HFF-Myc (cell line): Measurements from ENCODE around the gene ZNF701.
"Not testable (repeated sequence)": the region's sequence is repeated elsewhere in the genome, so short reads cannot be mapped to it uniquely, and the experiment has no call there.

Experiments
- DNase-seq: peaks from one replicate; pipeline ENCODE4 v3.0.0-alpha.2; 2011; ENCODE audit warnings: low read depth; ENCODE audit errors: extremely low read depth
- H3K4me3 ChIP-seq: replicated peaks from 2 replicates; pipeline ENCODE4 v1.5.1; 2011; ENCODE audit warnings: low read depth, mild to moderate bottlenecking, control low read depth, low read length
- TF ChIP-seq, protein P1 (sequence below): IDR thresholded peaks from 2 replicates; pipeline ENCODE4 v1.5.1; 2012; ENCODE audit warnings: mild to moderate bottlenecking, low read depth, low read length, control low read depth; ENCODE audit errors: missing control alignments

ZNF701 gene

DNA sequence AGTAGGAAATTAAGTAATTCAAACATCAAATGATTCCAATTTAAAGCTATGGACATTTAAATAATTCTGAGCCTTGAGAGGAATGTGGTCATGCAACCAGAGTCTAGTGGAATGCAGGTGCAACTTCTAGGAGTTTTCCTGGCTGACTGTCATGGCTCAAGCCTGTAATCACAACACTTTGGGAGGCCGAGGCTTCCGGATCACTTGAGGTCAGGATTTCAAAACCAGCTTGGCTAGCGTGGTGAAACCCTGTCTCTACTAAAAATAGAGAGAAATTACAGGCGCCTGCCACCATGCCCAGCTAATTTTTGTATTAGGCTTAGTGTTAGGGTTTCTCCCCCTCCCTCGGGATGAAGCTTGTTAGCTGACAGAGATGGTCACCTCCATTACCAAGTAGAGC is 36.2 kb upstream of the ZNF701 start:
- TF ChIP-seq, protein P1, sequence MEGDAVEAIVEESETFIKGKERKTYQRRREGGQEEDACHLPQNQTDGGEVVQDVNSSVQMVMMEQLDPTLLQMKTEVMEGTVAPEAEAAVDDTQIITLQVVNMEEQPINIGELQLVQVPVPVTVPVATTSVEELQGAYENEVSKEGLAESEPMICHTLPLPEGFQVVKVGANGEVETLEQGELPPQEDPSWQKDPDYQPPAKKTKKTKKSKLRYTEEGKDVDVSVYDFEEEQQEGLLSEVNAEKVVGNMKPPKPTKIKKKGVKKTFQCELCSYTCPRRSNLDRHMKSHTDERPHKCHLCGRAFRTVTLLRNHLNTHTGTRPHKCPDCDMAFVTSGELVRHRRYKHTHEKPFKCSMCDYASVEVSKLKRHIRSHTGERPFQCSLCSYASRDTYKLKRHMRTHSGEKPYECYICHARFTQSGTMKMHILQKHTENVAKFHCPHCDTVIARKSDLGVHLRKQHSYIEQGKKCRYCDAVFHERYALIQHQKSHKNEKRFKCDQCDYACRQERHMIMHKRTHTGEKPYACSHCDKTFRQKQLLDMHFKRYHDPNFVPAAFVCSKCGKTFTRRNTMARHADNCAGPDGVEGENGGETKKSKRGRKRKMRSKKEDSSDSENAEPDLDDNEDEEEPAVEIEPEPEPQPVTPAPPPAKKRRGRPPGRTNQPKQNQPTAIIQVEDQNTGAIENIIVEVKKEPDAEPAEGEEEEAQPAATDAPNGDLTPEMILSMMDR: no peak
- H3K4me3 ChIP-seq: no peak overlapping the region
- no peak for DNase-seq

DNA sequence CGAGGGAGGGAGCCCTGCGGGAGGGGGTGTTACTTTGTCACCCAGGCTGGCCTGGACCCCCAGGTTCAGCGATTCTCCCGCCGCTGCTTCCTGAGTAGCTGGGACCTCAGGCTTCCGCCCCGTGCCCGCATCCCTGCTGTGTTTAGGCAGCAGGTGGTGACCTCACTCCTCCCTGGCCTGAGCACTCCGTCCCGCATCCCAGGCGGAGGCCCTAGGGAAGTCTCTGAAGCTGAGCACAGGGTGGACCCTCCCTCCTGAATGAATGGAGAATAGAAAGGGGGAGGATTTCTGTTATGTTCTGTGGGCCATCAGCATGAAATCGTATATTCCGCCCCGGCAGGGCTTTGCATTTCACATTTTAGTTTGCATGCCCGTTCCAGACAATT is 34.7 kb upstream of the ZNF701 start:
- not testable (repeated sequence) for DNase-seq
- peak overlapping the region; percentile 42 for H3K4me3 ChIP-seq

DNA sequence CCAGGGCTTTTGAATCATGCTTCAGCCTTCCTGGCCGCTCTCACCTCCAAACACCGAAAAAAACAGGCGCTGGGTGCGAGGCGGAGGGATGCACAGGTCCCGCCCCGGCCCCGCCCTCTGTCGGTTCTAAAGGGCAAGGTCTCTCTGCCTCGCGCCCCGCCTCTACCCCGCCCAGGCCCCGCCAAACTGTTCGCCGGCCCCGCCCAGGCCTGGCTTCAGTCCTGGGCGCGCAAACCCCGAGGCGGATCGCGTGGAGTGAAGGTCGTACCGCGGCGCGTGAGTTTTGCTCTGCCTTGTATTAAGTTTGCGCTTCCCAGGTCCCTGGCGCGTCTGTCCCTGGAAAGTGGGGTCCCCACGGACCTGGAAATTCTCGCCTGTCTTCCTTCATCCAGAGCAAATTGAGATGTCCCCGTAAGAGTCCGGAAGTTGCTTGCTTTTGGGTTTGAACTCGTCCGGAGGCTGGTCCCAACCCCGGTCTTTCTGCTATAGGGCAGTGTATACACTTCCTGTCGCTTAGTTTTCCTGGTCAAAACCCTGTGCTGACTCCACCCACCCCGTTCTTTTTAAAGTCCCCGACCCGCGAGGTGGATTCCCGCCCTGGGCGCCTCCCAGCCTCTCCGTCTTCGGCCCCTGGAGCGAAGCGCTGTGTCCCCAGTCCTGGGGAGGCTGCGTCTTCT is 34.2 kb upstream of the ZNF701 start:
- peak; percentile 26 for DNase-seq
- peak overlapping the region; percentile 42 for H3K4me3 ChIP-seq
- TF ChIP-seq, protein P1: no peak

DNA sequence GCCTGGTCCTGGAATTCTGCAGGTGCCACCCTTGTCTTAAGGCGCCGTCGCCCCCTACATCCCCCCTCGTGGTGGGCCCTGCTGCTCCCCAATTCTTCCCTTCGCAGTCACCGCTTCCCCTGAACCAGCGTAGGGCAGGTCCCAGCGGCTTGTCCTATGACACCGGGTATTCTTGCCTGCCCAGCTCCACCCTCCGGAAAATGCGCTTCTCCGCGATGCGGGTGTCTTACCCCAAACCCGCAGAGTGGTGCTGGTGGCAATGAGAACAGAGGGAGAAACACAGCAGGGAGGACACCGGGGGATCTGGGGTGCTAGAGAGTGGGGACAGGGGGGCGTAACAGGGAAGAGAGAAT is 33.7 kb upstream of the ZNF701 start:
- peak overlapping the region; percentile 42 for H3K4me3 ChIP-seq
- DNase-seq: no peak
- TF ChIP-seq, protein P1: no peak

DNA sequence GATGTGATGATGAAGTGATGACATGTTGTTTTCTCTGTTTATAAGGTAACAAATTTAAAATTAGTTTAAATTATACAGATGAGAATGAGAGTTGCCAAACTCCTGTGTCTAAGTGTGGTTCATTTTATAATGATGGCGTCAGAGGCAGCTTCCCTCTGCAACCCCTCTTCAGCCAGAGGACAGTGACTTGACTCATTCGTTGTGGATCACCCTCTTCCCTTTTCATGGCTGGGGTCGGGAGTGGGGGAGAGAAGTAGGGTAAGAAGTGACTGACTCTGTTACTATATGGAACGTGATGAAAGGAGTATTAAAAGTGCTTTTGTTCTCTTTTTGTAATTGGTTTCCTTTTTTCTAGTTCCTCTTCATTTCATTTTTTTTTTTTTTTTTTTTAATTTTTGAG is 31.3 kb upstream of the ZNF701 start:
- not testable (repeated sequence) for H3K4me3 ChIP-seq, DNase-seq

DNA sequence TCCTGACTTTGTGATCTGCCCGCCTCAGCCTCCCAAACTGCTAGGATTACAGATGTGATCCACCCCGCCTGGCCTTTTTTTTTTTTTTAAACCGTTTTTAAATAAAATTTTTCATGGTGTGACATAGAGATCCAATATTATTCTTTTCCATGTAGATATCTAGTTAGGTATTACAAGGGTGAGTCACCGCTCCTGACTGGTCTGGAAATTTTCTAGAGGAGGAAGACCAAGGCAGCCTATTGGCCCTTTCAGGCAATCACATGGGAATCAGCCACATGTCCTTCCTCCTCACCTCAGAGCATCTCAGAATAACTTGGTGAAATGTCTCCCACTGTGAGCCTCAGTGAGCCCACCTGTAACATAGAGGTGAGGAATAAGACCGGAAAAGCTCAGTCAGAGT is 28.9 kb upstream of the ZNF701 start:
- DNase-seq, H3K4me3 ChIP-seq: not testable (repeated sequence)

DNA sequence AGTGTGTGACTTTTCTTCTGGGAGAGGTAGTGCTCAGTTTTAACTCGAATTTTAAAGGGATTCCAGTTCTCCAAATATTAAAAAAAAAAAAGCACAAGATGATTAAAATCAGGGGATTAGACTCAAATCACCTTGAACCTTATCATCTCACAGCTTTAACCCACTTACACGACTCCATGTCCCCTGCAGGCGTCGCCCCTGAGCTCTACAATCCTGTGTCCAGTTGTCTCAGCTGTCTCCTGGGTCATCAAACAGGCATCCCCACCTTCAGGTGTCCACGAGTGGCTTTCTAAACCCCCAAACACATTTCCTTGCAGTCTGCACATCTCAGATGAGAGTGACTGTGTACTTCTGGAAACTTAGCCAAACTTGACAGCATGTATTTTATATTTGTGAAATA is 28.5 kb upstream of the ZNF701 start:
- H3K4me3 ChIP-seq: no peak overlapping the region
- TF ChIP-seq, protein P1: no peak
- DNase-seq: no peak

DNA sequence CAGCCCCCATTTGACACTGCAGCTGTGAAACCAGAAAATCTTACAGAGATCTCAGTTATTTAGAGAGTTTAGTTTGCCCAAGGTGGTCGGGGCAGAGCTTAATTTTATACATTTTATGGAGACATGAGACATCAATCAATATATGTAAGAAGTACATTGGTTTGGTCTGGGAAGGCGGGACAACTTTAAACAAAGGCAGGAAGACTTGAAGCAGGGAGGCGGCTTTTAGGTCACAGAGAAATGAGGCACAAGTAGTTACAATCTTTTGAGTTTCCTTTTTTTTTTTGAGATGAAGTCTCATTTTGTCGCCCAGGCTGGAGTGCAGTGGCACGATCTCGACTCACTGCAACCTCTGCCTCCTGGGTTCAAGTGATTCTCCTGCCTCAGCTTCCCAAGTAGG is 27.5 kb upstream of the ZNF701 start:
- H3K4me3 ChIP-seq, DNase-seq: not testable (repeated sequence)

DNA sequence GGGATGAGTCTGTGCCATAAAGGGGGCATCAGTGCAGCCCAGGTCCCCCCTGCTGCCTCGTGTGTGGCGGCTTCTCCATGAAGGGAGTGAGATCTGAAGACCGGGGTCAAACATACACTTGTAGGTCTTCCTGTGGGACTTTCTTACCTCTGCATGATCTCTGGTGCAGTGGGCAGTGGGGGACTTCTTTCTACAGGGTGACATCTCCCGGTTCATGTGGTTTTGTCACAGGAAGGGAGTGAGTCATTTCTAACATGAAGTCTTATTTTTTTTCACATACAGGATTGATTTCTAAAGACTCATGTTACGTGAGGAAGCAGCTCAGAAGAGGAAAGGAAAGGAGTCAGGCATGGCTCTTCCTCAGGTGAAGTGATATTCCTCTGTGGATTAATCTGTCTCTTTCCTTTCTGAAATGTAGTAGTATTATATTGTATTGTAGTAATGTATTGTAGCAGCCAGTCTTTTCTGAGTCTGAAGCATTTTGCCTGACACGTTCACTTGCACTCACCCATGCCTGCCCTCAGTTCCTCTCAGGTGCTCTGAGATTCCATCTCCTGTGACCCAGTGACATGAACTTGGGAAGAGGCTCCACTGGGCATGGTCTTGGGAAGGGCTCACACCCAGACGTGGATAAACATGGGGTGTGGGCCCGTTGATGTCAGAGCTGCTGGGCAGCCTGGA is 27.0 kb upstream of the ZNF701 start:
- TF ChIP-seq, protein P1: no peak
- no peak overlapping the region for H3K4me3 ChIP-seq
- no peak for DNase-seq
